T-helper 2 cell (primary cell): ENCODE results near the gene BCKDHA.
"Not testable (repeated sequence)": the region's sequence is repeated elsewhere in the genome, so short reads cannot be mapped to it uniquely, and the experiment has no call there.

Experiments
- DNase-seq, 5 experiments: peaks; one replicate each; pipeline versions ENCODE4 v3.0.0 to v3.0.0-alpha.2; 2012 to 2022

BCKDHA gene

DNA sequence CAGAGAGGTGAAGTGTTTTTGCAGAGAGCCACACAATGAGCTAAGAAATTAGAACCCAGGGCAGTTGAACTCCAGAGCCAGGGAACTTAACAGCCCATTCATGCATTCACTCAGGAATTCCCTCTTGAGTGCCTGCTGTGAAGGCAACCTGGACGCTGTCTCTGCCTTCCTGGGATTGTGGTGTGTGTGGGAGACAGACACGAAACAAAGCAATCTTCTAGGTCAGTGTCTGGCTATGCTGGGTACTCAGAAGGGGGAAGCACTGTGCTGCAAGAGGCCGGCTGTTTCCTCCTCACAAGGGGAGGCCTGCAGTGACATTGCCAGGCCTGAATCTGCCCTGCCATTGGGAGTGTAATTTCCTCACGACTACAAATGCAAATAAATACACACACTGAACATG lies 9.7 kb downstream of the BCKDHA start:
- no peak for DNase-seq

DNA sequence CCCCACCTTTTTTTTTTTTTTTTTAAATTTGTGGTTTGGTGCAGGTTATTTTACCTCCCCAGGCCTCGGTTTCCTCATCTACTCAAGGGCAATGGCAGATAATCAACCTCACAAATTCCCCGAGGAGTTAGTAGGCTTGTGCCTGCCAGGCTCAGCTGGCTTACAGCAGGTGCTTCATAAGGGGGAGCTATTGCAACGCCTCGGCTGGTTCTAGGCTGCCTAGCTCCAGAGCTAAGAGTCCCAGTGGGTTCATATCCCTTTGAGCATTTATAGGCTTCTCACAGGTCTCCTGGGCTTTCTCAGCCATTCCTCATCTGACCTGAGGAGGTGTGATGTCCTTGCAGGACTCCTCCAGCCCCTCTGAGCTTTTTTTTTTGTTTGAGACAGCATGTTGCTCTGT lies 10.6 kb downstream of the BCKDHA start:
- no peak for DNase-seq

DNA sequence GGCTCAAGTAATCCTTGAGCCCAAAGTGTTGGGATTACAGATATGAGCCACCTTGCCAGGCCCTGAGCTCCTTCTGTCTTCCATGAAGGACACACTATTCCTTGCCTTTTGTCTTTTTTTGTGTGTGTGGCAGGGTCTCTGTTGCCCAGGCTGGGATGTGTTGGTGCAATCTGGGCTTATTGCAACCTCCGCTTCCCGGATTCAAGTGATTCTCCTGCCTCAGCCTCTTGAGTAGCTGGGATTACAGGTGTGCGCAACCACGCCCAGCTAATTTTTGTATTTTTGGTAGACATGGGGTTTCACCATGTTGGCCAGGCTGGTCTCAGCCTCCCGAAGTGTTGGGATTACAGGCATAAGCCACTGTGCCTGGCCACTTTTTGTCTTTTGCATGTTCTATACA lies 11.2 kb downstream of the BCKDHA start:
- not testable (repeated sequence) for DNase-seq

DNA sequence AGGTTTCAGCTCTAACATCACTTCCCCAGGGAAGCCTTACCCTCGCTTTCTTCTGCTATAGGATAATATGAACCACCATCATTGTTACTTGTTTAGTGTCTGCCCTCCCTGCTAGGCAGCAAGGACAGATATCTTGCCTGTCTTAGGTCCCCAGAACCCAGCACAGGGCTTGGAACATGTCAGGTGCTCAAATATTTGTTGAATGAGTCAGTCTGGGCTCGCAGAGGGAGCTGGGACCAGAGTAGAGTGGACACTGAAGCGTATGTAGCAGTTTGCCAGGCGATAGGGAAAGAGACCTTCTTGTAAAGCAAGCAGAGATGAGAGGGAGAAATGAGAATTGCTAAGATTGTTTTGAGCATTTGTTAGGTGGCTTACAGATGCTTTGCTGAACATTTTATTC lies 11.7 kb downstream of the BCKDHA start:
- DNase-seq, result no peak

DNA sequence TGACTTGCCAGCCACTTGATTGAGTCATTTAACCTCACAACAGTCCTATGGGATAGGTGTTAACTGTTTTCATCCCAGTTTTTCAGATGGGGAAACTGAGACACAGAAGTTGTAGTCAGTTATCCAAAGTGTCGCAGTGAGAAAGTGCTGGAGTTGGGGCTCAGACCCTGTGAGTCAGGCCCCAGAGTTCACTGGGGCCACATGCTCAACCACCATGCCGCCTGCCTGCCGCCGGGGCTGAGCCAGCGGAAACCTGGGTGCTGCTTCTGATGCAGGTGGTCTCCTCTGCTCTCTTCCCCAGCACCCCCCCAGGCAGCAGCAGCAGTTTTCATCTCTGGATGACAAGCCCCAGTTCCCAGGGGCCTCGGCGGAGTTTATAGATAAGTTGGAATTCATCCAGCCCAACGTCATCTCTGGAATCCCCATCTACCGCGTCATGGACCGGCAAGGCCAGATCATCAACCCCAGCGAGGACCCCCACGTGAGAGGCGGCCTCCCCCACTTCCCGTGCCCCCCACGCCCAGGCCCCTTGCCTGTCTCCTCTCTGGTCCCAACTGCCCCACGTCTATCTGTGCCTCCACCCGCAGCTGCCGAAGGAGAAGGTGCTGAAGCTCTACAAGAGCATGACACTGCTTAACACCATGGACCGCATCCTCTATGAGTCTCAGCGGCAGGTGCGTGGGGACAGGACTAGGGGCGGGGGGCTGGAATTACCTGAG lies 12.9 kb downstream of the BCKDHA start:
- DNase-seq, result no peak

DNA sequence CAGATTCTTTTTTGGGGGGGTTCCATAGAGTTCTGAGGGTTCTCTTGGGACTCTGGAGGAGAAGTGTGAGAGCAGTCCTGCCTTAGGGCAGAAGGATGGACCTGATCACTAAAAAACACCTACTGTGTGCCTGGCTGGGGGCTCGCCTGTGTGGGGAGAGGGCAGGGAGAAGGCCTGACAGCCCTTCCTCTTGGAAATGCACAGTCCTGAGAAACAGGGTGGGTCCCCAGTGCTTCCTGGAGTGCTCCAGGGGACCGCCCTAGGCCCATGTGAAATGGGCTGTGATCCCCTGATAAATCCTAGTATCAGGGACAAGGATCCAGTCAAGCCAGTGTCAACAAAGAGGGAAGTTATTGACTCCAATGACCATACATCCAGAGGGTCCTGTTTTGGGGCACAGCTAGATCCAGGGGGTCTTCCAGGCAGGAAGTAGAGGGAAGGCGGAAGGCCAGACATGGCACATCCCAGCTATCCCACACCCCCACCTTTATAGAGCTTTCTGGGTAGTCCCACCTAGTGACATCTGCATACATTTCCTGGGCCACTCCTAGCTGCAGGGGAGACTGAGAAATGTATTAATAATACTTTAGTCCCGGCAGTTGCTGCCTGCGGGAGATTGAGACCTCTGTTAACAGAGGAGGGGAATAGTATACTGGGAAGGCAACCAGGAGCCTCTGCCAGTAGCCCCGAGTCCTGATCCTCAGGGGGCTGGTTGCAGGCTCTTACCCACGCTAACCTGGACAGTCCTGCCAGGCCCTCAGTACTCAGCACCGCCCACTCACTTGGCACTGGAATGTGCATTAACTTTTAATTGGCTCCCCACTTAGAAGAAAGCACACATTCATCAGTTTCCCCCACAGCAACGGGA lies 13.7 kb downstream of the BCKDHA start:
- DNase-seq, result no peak

DNA sequence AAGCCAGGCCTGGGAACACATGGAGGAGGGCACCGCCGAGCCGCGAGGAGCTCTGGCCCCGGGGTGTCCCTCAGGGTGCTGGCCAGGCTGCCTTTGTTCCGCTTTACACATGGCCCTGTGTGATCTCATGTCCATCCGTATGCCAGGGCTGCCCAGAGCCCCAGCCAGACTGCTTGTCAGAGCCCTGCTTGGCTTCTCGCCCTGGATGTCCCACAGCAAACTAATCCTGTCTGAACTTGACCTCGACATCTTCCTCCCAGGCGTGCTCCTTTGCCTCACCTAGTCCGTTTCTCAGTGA lies 14.3 kb downstream of the BCKDHA start:
- no peak for DNase-seq

DNA sequence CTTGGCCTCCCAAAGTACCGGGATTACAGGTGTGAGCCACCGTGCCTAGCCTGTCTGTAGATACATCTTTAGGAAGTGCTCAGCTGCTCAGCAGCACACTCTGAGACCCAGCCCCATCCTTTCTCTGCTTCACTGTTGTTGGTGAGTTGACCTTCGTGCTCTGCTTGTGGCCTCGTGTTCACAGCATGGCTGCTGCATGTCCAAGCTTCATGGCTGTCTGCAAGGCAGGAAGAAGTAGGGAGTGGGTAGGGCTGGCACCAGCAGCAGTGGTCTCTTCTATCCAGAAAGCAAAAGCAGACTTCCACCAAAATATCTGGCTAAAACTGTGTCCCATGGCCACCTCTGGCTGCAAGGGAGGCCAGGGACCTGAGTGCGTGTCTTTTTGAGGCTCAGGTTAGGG lies 15.3 kb downstream of the BCKDHA start:
- no peak for DNase-seq

DNA sequence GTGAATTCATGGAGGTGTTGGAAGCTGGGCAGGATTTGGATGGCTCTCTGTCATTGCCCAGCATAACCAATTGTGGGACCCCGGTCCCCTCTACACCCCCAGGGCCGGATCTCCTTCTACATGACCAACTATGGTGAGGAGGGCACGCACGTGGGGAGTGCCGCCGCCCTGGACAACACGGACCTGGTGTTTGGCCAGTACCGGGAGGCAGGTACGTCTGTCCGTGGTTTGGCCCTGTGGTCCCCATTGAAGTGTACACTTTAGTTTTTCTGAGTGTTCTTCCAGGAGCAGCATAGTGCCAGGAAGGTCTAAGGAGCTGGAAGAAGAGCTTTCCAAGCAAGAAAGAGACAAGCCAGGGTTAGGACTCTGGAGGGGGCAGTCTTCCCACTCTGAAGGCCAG lies 16.3 kb downstream of the BCKDHA start:
- no peak for DNase-seq

DNA sequence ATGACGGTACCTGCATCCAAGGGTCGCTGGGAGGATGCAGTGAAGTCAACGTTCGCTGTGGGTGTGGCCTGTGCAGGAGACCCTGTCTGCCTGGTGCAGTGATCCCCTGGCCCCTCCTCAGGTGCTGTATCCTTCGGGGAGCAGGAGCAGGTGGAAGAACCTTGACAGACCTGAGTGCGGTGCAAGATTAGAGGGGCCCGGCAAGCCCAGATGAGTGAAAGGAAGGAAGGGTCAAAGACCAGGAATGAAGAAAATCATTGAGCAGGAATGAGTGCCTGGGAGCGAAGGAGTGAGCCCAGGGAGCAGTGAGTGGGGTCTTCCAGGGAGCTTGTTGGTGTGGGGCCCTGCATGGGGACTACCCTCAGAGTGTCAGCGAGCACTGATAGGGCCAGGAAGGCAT lies 16.8 kb downstream of the BCKDHA start:
- no peak for DNase-seq

DNA sequence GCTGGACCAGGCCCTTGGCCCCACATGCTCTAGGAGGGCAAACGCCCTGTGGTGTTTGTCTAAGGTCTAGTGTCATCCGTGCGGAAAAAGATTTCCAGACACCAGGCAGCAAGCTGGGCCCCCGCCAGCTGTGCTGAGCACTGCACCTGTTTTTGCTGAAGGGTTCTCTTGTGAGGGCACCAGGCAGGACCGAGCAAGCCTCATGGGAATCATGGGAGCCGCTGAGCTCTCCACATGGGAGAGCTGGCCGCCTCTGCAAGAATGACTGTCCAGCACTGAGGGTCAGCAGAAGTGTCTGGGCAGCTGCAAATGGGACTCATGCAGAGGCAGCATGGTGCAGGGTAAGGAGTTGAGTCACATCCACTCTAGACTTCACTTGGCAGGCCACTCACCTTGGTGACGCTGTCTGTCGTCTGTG lies 17.5 kb downstream of the BCKDHA start:
- DNase-seq, result no peak

DNA sequence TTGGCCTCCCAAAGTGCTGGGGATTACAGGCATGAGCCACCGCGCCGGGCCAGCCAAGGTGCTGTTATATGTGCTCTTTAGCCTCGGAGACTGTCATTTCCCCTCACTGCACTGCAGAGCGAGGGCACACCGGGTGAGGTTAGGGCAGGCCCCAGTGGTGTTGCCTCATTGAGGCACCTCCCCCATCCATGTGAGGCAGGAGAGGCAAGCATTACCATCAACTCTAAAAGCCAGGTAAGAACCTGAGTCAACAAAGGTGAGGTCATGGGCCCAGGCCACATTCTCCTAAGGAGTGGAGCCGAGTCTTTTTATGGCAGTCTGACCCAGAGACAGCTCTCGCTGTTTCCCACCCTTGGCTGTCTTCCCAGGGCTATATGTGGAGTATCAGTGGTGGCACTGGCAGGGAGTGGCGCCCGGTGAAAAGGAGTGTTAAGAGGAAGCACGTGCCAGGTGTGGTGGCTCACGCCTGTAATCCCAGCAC lies 18.6 kb downstream of the BCKDHA start:
- no peak for DNase-seq

DNA sequence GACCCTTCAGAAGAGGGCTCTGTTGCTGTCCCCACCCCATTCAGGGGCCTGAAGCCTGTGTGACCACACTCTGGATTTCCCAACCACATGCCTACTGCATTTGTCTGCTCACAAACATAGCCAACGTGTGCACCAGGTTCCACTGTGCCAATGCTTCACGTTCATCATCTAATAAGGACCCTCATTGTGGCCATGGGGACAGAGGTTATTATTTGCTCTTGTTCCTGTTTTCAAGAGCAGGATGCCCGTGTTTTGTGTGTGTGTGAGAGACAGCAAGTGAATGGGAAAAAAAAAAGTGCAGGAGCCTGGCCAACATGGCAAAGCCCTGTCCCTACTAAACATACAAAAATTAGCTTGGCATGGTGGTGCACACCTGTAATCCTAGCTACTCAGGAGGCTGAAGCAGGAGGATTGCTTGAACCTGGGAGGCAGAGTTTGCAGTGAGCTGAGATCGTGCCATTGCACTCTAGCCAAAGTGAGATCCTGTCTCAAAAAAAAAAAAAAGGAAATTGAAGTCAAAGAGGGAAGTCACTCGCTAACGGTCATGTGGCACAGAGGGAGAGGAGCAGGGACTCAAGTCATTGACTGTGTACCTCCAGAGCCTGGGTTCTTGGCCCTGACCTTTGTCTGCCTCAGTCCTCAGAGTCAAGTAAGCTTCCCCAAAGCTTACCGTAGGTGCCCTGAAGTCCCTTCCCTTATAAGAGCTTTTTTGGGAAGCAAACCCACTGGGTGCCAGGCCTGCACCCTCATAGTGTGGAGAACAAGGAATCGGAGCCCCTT lies 22.7 kb downstream of the BCKDHA start:
- no peak for DNase-seq

DNA sequence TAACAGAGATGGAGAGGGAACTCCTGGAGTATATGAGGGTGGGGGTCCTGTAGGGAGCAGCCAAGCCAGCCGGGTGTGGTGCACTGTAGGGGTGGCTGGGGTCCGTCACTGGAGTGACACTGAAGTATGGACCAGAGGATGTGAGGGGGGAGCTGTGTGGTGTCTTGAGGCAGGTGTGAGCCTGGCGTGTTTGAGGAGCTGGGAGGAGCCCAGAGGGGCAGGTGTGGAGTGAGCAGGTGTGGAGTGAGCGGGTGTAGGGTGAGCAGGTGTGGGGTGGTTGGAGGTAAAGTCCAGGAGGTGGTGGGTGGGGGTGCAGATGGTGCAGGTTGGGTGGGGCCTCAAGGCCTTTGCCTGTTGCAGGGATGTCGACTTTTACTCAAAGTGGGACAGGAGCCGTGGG lies 23.7 kb downstream of the BCKDHA start:
- DNase-seq, result no peak

DNA sequence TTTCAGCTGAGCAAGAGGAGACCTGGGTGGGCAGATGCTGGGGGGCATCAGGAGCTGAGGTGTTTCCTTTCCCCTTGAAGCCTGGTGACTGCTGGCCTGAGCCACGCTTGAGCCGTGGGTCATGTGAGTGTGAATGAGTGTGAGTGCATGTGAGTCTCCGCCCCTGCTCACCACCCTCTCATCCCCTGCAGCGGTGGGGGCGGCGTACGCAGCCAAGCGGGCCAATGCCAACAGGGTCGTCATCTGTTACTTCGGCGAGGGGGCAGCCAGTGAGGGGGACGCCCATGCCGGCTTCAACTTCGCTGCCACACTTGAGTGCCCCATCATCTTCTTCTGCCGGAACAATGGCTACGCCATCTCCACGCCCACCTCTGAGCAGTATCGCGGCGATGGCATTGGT lies 24.4 kb downstream of the BCKDHA start:
- no peak for DNase-seq

DNA sequence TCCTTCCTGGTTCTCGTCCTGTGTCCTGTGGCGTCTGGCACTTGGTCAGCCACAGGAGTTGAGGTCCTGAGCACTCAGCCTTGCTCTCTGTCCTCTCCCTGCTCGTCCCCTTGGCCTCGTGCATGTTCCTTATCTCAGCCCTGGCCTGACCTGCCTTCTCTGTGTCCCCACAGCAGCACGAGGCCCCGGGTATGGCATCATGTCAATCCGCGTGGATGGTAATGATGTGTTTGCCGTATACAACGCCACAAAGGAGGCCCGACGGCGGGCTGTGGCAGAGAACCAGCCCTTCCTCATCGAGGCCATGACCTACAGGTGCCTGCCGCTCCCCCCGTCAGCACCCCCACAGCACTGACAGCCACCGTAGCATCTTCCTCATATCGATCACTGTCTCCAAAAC lies 24.8 kb downstream of the BCKDHA start:
- DNase-seq, result no peak

DNA sequence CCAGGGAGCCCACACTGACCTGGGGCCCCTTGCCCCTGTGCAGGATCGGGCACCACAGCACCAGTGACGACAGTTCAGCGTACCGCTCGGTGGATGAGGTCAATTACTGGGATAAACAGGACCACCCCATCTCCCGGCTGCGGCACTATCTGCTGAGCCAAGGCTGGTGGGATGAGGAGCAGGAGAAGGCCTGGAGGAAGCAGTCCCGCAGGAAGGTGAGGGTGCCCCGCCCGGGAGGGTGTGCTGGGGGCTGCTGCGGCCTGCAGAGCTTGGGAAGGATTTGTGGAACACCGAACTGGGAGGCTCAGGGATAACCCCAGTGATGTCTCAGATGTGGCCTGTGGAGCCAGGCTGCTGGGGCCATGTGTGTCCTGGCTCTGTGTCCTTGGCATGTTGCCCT lies 25.3 kb downstream of the BCKDHA start:
- no peak for DNase-seq

DNA sequence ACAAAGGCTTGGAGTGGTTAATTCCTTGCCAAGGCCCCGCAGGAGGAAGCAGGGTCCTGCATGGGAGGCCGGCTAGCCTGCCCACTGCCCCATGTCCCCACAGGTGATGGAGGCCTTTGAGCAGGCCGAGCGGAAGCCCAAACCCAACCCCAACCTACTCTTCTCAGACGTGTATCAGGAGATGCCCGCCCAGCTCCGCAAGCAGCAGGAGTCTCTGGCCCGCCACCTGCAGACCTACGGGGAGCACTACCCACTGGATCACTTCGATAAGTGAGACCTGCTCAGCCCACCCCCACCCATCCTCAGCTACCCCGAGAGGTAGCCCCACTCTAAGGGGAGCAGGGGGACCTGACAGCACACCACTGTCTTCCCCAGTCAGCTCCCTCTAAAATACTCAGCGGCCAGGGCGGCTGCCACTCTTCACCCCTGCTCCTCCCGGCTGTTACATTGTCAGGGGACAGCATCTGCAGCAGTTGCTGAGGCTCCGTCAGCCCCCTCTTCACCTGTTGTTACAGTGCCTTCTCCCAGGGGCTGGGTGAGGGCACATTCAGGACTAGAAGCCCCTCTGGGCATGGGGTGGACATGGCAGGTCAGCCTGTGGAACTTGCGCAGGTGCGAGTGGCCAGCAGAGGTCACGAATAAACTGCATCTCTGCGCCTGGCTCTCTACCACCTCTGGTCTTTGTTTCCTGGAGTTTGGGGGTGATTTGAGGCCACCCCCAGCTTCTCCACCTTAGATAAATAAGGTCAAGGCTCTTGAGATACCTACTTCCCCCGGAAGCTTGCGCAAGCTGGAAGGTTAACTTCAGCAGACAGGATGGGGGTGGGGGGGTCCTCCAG lies 26.9 kb downstream of the BCKDHA start:
- peak in 1 of 5 experiments; percentile 39 for DNase-seq

DNA sequence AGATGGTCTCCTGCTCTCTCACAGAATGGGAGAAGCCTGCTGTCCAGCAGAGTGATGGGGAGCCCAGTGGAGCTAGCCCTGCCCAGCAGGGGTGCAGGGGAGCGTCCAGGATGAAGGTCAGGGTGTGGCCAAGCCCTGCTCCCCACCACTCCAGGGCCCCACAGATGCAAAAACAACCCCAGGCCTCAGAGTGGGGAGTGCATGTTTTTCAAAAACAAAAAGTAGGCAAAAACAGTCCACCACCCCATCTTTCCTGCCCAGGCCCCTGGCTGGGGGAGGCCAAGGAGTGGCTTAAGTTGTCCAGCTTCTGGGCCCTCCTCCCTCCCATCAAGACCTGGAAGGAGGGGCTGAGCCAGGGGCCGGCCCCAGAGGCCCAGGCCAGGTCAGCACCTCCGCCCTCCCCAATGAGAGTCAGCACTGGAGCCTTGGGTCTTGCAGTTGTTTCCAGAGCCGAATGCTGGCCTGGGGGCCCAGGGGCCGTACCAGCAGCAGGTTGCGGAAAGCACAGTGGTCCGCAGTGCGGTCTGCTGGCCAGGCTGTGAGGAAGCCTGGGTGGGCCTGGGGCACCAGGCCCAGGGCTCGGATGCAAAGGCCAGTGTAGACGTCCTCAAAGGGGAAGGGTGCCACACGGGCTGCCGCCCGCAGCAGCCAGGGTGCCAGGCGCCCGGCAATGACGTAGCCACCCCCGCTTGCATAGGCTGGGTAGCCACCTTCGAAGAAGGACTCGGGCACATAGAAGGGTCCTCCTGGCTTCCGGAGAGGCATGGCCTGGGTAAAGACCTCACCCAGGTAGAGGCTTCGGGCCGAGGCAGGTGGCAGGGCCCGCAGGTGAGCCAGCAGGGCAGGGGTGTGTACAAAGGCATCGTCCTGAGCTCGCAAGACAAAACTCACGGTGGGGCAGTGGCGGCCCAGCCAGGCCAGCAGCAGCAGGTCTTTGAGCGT lies 27.8 kb downstream of the BCKDHA start:
- DNase-seq, result no peak

DNA sequence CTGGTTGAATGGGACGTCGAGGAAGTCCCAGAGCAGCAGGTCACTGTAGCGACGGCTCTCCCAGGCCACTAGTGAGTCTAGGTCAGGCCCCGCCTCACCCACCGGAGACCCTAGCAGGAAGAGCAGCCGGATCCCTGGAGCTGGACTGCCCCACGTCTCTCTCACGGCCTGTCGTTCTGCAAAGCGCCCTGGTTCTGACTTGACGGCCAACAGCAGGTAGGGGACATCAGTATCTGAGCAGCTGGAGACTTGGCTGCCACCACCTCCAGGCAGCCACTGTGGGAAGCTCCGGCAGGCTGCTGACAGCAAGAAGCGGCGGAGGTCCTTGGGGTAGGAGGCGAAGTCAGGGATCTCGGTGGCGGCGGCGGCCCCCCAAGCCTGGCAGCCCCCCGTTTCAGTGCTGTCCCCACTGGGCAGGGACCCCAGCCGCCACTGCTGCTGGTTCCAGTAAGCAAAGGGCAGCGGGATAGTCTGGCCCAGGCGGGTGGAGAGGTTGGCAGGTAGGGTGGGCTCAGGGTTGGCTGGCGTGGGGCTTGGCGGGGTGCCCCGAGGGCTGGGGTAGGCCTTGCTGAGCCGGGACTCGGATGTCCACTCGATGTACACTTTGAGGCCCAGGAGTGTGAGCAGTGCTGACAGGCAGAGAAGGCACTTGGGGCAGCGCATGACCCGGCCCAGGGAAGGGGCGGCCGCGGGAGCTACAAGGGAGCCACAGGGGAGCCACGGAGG lies 28.7 kb downstream of the BCKDHA start:
- no peak for DNase-seq
